Astrocyte of the cerebellum (primary cell): ENCODE measurements around the gene LRP6.

ENCODE experiments used
- DNase-seq: peaks from one replicate; pipeline ENCODE4 v3.0.0-alpha.2; 2011; ENCODE audit warnings: low read depth
- H3K4me3 ChIP-seq: 2 replicates; pipeline ENCODE4 v1.5.1; 2011; ENCODE audit warnings: mild to moderate bottlenecking, low read depth, low read length, moderate library complexity
- in situ Hi-C: cut with HindIII; loops from 2 replicates; pipeline ENCODE4 v1.10.0; 2017; ENCODE audit warnings: low sequenced_read_pairs
- TF ChIP-seq, protein P1 (sequence below): IDR thresholded peaks from 2 replicates; pipeline ENCODE4 v1.5.1; 2012; ENCODE audit warnings: low read length, low read depth, moderate library complexity, mild to moderate bottlenecking; ENCODE audit errors: missing control alignments

The LRP6 gene

DNA sequence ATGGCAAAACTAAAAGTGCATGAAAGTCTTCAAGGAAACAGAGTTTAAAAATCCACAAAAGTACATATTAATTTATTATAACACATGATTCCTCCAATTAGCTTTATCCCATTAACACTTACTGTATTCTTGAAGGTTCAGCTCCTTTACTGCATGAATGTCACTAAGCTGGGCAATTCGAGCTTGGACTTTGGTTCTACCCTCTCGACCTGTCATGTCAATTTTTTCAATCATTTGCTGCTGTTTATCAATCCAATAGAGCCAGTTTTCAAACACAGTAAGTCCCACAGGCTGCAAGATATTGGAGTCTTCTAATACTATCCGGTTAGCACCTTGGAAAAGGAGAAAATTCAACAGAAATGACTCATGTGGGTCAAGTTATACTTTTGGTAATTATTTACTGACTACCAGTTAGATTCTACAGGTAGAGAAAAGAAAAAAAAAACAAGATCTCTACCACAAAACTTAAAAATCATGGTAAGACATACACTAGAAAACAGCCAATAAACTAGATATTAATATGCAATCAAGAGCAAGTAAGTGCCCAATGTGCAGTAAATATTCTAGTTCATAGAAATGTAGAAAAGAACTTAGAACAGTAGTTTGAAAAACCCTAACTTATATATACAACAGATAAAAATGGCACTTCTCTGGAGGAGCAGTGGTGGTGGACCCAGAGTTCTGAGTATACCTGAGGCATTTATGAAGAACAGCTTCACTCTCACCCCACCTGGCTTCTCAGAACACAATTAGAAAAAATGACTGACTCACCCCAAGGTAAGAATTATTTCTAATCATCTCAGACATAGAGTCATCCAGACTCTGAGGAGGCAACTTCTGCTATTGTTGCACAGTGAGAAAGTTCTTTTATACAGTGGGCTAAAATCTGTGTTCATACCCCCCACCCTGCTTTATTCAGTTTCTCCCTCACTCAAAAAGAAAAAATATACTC, 128.4 kb downstream of the LRP6 start:
- DNase-seq: no peak
- in situ Hi-C loops: no loop called here

DNA sequence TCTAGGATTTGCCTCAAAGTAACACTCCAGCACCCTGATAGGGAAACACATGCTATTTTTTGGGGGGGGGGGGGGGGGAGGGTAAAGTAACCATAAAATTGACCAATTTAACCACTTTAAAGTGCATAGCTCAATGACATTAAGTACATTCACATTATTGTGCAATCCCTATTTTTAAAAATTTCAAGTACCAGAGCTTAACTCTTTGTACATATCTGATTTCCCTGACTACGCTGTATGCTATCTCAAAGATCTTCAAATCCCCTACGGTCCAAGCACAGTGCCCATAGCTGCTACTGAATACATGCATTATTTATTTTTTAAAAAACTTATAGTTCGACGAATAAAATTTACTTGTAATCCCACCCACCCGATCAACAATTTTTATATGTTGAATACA, 133.1 kb downstream of the LRP6 start:
- TF ChIP-seq, protein P1, sequence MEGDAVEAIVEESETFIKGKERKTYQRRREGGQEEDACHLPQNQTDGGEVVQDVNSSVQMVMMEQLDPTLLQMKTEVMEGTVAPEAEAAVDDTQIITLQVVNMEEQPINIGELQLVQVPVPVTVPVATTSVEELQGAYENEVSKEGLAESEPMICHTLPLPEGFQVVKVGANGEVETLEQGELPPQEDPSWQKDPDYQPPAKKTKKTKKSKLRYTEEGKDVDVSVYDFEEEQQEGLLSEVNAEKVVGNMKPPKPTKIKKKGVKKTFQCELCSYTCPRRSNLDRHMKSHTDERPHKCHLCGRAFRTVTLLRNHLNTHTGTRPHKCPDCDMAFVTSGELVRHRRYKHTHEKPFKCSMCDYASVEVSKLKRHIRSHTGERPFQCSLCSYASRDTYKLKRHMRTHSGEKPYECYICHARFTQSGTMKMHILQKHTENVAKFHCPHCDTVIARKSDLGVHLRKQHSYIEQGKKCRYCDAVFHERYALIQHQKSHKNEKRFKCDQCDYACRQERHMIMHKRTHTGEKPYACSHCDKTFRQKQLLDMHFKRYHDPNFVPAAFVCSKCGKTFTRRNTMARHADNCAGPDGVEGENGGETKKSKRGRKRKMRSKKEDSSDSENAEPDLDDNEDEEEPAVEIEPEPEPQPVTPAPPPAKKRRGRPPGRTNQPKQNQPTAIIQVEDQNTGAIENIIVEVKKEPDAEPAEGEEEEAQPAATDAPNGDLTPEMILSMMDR: no peak
- in situ Hi-C loops: no loop called here
- no peak for DNase-seq
- H3K4me3 ChIP-seq: no peak overlapping the region

More for the DNA sequence above, 128.4 kb downstream of the LRP6 start:
- H3K4me3 ChIP-seq: no peak overlapping the region
- TF ChIP-seq, protein P1: no peak

DNA sequence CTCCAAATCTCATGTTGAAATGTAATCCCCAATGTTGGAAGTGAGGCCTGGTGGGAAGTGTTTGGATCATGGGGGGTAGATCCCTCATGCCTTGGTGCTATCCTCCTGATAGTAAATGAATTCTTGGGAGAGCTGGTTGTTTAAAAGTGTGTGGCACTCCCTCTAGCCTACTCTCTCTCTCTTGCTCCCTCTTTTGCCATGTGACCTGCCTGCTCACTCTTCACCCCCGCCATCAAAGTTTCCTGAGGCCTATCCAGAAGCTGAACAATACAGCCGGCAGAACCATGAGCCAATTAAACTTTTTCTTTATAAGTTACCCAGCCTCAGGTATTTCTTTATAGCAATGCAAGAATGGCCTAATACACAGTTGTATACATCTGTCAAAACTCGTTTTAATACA, 133.6 kb downstream of the LRP6 start:
- in situ Hi-C loops: no loop called here
- TF ChIP-seq, protein P1: no peak
- no peak overlapping the region for H3K4me3 ChIP-seq
- no peak for DNase-seq

DNA sequence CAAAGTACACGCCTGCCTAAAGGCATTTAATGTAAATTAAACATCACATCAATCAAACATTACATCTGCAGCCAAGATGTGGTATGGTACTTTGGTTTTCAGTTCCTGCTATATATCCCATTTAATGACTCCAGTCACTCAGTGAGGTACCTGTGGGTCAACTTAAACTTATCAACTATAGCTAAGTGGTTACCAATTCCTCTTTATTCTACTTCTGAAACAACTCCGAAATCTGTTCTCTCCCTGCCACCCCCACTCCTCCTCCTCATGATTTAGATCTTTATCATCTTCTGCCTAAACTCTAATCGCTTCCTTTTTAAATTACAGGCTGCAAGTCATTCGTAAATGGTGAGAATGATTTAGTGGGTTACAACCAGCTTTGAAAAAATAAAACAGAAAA, 138.2 kb downstream of the LRP6 start:
- in situ Hi-C loops: loop anchor here (5.0 kb wide), 1 partner anchor 34 kb away; no protein-coding TSS in a partner anchor
- TF ChIP-seq, protein P1: no peak
- no peak for DNase-seq
- H3K4me3 ChIP-seq: no peak overlapping the region

DNA sequence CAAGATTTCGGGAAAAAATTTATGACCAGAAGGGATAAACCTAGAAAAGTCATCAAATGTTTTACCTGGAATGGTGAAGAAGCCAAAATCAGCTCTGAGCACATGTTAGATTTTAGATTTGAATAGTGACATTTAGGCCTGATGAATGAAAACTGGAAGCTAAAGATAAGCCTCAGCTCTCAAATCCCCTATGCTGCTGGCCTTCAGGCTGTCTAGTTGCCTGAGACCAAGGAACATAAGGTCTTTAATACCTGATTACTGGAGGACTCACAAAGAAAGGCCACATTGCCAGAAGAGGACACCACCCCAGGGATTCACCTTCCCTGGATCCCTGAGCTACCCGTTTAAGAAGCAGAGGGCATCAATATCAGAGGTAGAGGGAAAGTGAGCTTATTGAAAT, 139.5 kb downstream of the LRP6 start:
- in situ Hi-C loops: loop anchor here (5.0 kb wide), 1 partner anchor 35 kb away; no protein-coding TSS in a partner anchor

GRCh38 chr12:12126551-12126950, 140.3 kb downstream of the LRP6 start:
- TF ChIP-seq, protein P1: no peak
- DNase-seq: no peak
- no peak overlapping the region for H3K4me3 ChIP-seq
- in situ Hi-C loops: loop anchor here (5.0 kb wide), 1 partner anchor 36 kb away; no protein-coding TSS in a partner anchor

More for the DNA sequence above, 139.5 kb downstream of the LRP6 start:
- H3K4me3 ChIP-seq: no peak overlapping the region
- TF ChIP-seq, protein P1: no peak
- DNase-seq: no peak
